Osteocyte (in vitro differentiated cells): ENCODE results near the gene ZNF418. TPM values are rescaled to one million over a fixed set of nuclear protein-coding genes. Genes with fewer than 3 reads are reported as not detected.

Experiments used
- DNase-seq: peaks from one replicate; pipeline ENCODE4 v3.0.0; 2021; ENCODE audit warnings: mixed read lengths; ENCODE audit not compliant: unreplicated experiment; ENCODE audit errors: extremely low spot score
- H3K27ac Mint-ChIP-seq: one replicate; pipeline ENCODE4 v1.8.0; 2021; ENCODE audit warnings: mild to moderate bottlenecking, mixed read lengths; ENCODE audit not compliant: unreplicated experiment
- H3K27me3 Mint-ChIP-seq: one replicate; pipeline ENCODE4 v1.8.0; 2021; ENCODE audit warnings: mixed read lengths; ENCODE audit not compliant: unreplicated experiment
- H3K36me3 Mint-ChIP-seq: one replicate; pipeline ENCODE4 v1.8.0; 2021; ENCODE audit warnings: mixed read lengths; ENCODE audit not compliant: unreplicated experiment
- H3K4me1 Mint-ChIP-seq: one replicate; pipeline ENCODE4 v1.8.0; 2021; ENCODE audit warnings: mixed read lengths; ENCODE audit not compliant: unreplicated experiment
- H3K4me3 Mint-ChIP-seq: one replicate; pipeline ENCODE4 v1.8.0; 2021; ENCODE audit warnings: mild to moderate bottlenecking, moderate library complexity, mixed read lengths; ENCODE audit not compliant: unreplicated experiment
- H3K9me3 Mint-ChIP-seq: one replicate; pipeline ENCODE4 v1.8.0; 2021; ENCODE audit warnings: mixed read lengths; ENCODE audit not compliant: unreplicated experiment
- CTCF ChIP-seq: fragments of 200-600 bp; sonication (generic); IDR thresholded peaks from 2 replicates; pipeline ENCODE4 v1.5.0; 2021; ENCODE audit warnings: antibody characterized with exemption, mild to moderate bottlenecking, moderate library complexity
- total RNA-seq: library from RNA; stranded (reverse); gene quantifications from 2 replicates; pipeline ENCODE4 v1.2.1, GENCODE V29; 2021

ZNF418 gene
- total RNA-seq, 1 donor from 2014 or later, result 12.0 TPM

GRCh38 chr19:57872450-57872849 is 62.8 kb downstream of the ZNF418 start:
- TF ChIP-seq CTCF, result no peak
- peaks cover 15% of the 10 kb centered on the region for H3K9me3 Mint-ChIP-seq
- no peaks in the 10 kb centered on the region for H3K27me3 Mint-ChIP-seq
- H3K4me1 Mint-ChIP-seq, result no peaks in the 10 kb centered on the region
- DNase-seq, result no peak
- no peak overlapping the region for H3K27ac Mint-ChIP-seq
- H3K36me3 Mint-ChIP-seq, result peaks cover 63% of the 10 kb centered on the region
- H3K4me3 Mint-ChIP-seq, result no peak overlapping the region

Other genes with a start within 250 kb of the ZNF418 start
- 18.0 and 18.9 TPM in 2 replicates for gene ZNF154, start 226.2 kb downstream of the ZNF418 start, total RNA-seq
- gene ZNF671, start 207.8 kb downstream of the ZNF418 start, total RNA-seq, result 7.1 TPM in 2 replicates
- gene ZNF776, start 188.6 kb downstream of the ZNF418 start, total RNA-seq, result 16.9 and 21.0 TPM in 2 replicates
- 18.8 TPM in 2 replicates for gene ZNF586, start 165.7 kb downstream of the ZNF418 start, total RNA-seq
- gene ZNF552, start 120.5 kb downstream of the ZNF418 start, total RNA-seq, result 5.2 and 9.0 TPM in 2 replicates
- gene ZNF587B, start 105.1 kb downstream of the ZNF418 start, total RNA-seq, result 14.4 and 16.5 TPM in 2 replicates
- gene ZNF587, start 85.5 kb downstream of the ZNF418 start, total RNA-seq, result 33.5 and 34.2 TPM in 2 replicates
- gene ZNF814, start 46.4 kb downstream of the ZNF418 start, total RNA-seq, result 17.2 and 18.0 TPM in 2 replicates
- 16.9 and 21.0 TPM in 2 replicates for gene ZNF417, start 18.8 kb downstream of the ZNF418 start, total RNA-seq
- 6.0 and 6.3 TPM in 2 replicates for gene ZNF256, start 12.3 kb upstream of the ZNF418 start, total RNA-seq
- gene C19orf18, start 39.1 kb upstream of the ZNF418 start, total RNA-seq, result 1.4 and 1.8 TPM in 2 replicates
- 17.5 and 22.0 TPM in 2 replicates for gene ZNF606, start 67.4 kb upstream of the ZNF418 start, total RNA-seq
- 0.57 TPM in 1 of 2 replicates, not detected in the other for gene ZSCAN1, start 98.6 kb upstream of the ZNF418 start, total RNA-seq
- gene ZNF135, start 123.9 kb upstream of the ZNF418 start, total RNA-seq, result 5.5 and 5.9 TPM in 2 replicates
- gene ZSCAN18, start 162.8 kb upstream of the ZNF418 start, total RNA-seq, result 47.2 and 50.7 TPM in 2 replicates
- 10.0 and 10.3 TPM in 2 replicates for gene ZNF329, start 215.4 kb upstream of the ZNF418 start, total RNA-seq
- gene ZNF274, start 247.7 kb upstream of the ZNF418 start, total RNA-seq, result 14.6 and 17.2 TPM in 2 replicates